Endothelial cell of umbilical vein (primary cell): ENCODE measurements around the gene OXNAD1. TPM values are rescaled to one million over a fixed set of nuclear protein-coding genes. Genes with fewer than 3 reads are reported as not detected.

Experiments used
- BruUV-seq: library from RNA; stranded (reverse); fragments of 400-500 nt; replicated peaks from 2 replicates; lab custom pipeline; 2021; lab: Mats Ljungman, UMichigan
- CTCF ChIA-PET: fragments of 300-600, 350-600 bp; sonication (Branson Sonifier 250); formaldehyde crosslinking; loops from one replicate; lab custom pipeline; 2021; ENCODE audit warnings: antibody characterized with exemption, inconsistent platforms; lab: Charles Lee
- POLR2A ChIA-PET: fragments of 300-600, 350-600 bp; sonication (Branson Sonifier 250); formaldehyde crosslinking; loops from one replicate; lab custom pipeline; 2021; ENCODE audit warnings: antibody characterized with exemption, inconsistent platforms; lab: Charles Lee
- DNase-seq: peaks from one replicate; pipeline ENCODE4 v3.0.0-alpha.2; 2011; ENCODE audit warnings: low read depth, low spot score
- FAIRE-seq: peaks from 2 replicates; lab custom pipeline; 2011; peaks lifted over from hg19 to GRCh38; lab: Jason Lieb, UNC
- H2AFZ ChIP-seq: 2 replicates; pipeline ENCODE4 v1.6.0; 2012; ENCODE audit warnings: low read depth, low read length, control low read depth, inconsistent platforms
- H3K27ac ChIP-seq: 2 replicates; pipeline ENCODE4 v1.5.1; 2011; ENCODE audit warnings: low read depth, mild to moderate bottlenecking, control low read depth, low read length, moderate library complexity; ENCODE audit not compliant: insufficient read depth
- H3K27me3 ChIP-seq, 2 experiments: 2 replicates each; pipeline versions ENCODE4 v1.6.0 to v1.6.1; 2011; ENCODE audit warnings: low read length in 2 of 2, mixed read lengths in 1 of 2; ENCODE audit not compliant: control insufficient read depth in 2 of 2, insufficient read depth in 2 of 2
- H3K36me3 ChIP-seq, 2 experiments: 2 replicates in 1 of 2; 3 replicates in 1 of 2; pipeline ENCODE4 v1.5.1; 2011; ENCODE audit warnings: low read length in 2 of 2, mild to moderate bottlenecking in 1 of 2, moderate library complexity in 1 of 2; ENCODE audit not compliant: control insufficient read depth in 2 of 2, insufficient read depth in 2 of 2; ENCODE audit errors: extremely low read depth in 1 of 2
- H3K4me1 ChIP-seq: 3 replicates; pipeline ENCODE4 v1.5.1; 2011; ENCODE audit warnings: mild to moderate bottlenecking, low read length; ENCODE audit not compliant: control insufficient read depth, insufficient read depth; ENCODE audit errors: extremely low read depth
- H3K4me2 ChIP-seq: 2 replicates; pipeline ENCODE4 v1.6.1; 2011; ENCODE audit warnings: low read length, control low read depth, mixed read lengths; ENCODE audit not compliant: insufficient read depth
- H3K4me3 ChIP-seq, 3 experiments: fragments of 200-600 bp in 1 of 3; sonication (generic), shearing (Covaris generic) in 1 of 3; replicated peaks in 1 of 3; 2 replicates each; pipeline ENCODE4 v1.5.1; 2011 to 2016; ENCODE audit warnings: control low read depth in 3 of 3, low read length in 3 of 3, mild to moderate bottlenecking in 2 of 3, inconsistent platforms in 1 of 3, low read depth in 1 of 3, moderate library complexity in 1 of 3; ENCODE audit not compliant: insufficient read depth in 1 of 3
- H3K79me2 ChIP-seq: 2 replicates; pipeline ENCODE4 v1.6.0; 2012; ENCODE audit warnings: low read length, inconsistent platforms; ENCODE audit not compliant: control insufficient read depth, insufficient read depth
- H3K9ac ChIP-seq: replicated peaks from 2 replicates; pipeline ENCODE3; 2011; ENCODE audit warnings: low read length, control low read depth; ENCODE audit not compliant: insufficient read depth; ENCODE audit errors: extremely low read depth
- H3K9me1 ChIP-seq: replicated peaks from 3 replicates; pipeline ENCODE4 v1.6.0; 2011; ENCODE audit warnings: mild to moderate bottlenecking, low read length; ENCODE audit not compliant: control insufficient read depth, insufficient read depth; ENCODE audit errors: extremely low read depth
- H3K9me3 ChIP-seq: replicated peaks from 2 replicates; pipeline ENCODE4 v1.5.1; 2012; ENCODE audit warnings: low read length, inconsistent platforms; ENCODE audit not compliant: control insufficient read depth, insufficient read depth
- H4K20me1 ChIP-seq: replicated peaks from 2 replicates; pipeline ENCODE3; 2011; ENCODE audit warnings: mild to moderate bottlenecking, low read length; ENCODE audit not compliant: control insufficient read depth, insufficient read depth; ENCODE audit errors: extremely low read depth
- EZH2 ChIP-seq: IDR thresholded peaks from 2 replicates; pipeline ENCODE4 v1.6.1; 2012; ENCODE audit warnings: borderline replicate concordance, low read depth, mild to moderate bottlenecking, moderate library complexity, low read length, inconsistent platforms; ENCODE audit not compliant: severe bottlenecking
- FOS ChIP-seq: IDR thresholded peaks from 2 replicates; pipeline ENCODE4 v1.6.1; 2011; ENCODE audit warnings: mild to moderate bottlenecking, low read length, moderate library complexity, borderline replicate concordance; ENCODE audit not compliant: insufficient read depth
- GATA2 ChIP-seq: IDR thresholded peaks from 2 replicates; pipeline ENCODE4 v1.7.0; 2011; ENCODE audit warnings: low read depth, mild to moderate bottlenecking, moderate library complexity, mixed read lengths, low read length; ENCODE audit not compliant: insufficient read length, insufficient read depth
- JUN ChIP-seq: IDR thresholded peaks from 2 replicates; pipeline ENCODE4 v1.6.1; 2011; ENCODE audit warnings: borderline replicate concordance, low read depth; ENCODE audit not compliant: insufficient read length, insufficient read depth
- MYC ChIP-seq: IDR thresholded peaks from one replicate; pipeline ENCODE4 v1.6.1; 2011; ENCODE audit warnings: mild to moderate bottlenecking, low read depth, low read length
- POLR2A ChIP-seq: IDR thresholded peaks from 2 replicates; pipeline ENCODE4 v1.6.1; 2012; ENCODE audit warnings: low read depth, mild to moderate bottlenecking, control low read depth, low read length
- POLR2AphosphoS5 ChIP-seq: IDR thresholded peaks from 2 replicates; pipeline ENCODE4 v1.6.1; 2012; ENCODE audit warnings: low read depth, mild to moderate bottlenecking, control low read depth, low read length, moderate library complexity; ENCODE audit not compliant: insufficient read depth
- dilution Hi-C: fragments of 300-500 bp; cut with MboI; formaldehyde crosslinking; loops from one replicate; pipeline ENCODE4 v1.15.0; 2019; ENCODE audit warnings: low sequenced_read_pairs; ENCODE audit not compliant: extremely low pct_ligation_motif_present
- intact Hi-C: fragments of 100-400 bp; cut with micrococcal nuclease; formaldehyde crosslinking; loops from one replicate; pipeline ENCODE4 v1.10.0; 2022
- polyA plus RNA-seq, 4 experiments: library from polyadenylated mRNA; depleted of rRNA in 3 of 4; stranded (reverse) in 3 of 4; unstranded in 1 of 4; fragments of >200 nt; gene quantifications; 2 replicates each; pipeline versions ENCODE4 v1.2.1 to v1.2.3, GENCODE V29; 2011 to 2012; ENCODE audit warnings: missing spikeins in 1 of 4
- total RNA-seq: library from RNA; stranded (reverse); gene quantifications from 2 replicates; pipeline ENCODE4 v1.2.3, GENCODE V29; 2021
- TF ChIP-seq, protein P1 (sequence below): IDR thresholded peaks from 2 replicates; pipeline ENCODE4 v1.6.1; 2011; ENCODE audit not compliant: insufficient read depth, insufficient read length
- TF ChIP-seq, protein P2 (sequence below), 2 donors: IDR thresholded peaks; 1 replicate in 1 of 2; 2 replicates in 1 of 2; pipeline ENCODE4 v1.5.1; 2011; ENCODE audit warnings: low read length in 2 of 2, mild to moderate bottlenecking in 2 of 2, moderate library complexity in 2 of 2, control low read depth in 1 of 2, inconsistent platforms in 1 of 2, low read depth in 1 of 2; ENCODE audit not compliant: insufficient read depth in 1 of 2; ENCODE audit errors: extremely low read depth in 1 of 2

OXNAD1 gene
- total and polyA plus RNA-seq, 2 donors (not counting 3 experiments of a cell fraction or from before 2014, with no cell fraction given): 5.5 to 9.7 TPM

DNA sequence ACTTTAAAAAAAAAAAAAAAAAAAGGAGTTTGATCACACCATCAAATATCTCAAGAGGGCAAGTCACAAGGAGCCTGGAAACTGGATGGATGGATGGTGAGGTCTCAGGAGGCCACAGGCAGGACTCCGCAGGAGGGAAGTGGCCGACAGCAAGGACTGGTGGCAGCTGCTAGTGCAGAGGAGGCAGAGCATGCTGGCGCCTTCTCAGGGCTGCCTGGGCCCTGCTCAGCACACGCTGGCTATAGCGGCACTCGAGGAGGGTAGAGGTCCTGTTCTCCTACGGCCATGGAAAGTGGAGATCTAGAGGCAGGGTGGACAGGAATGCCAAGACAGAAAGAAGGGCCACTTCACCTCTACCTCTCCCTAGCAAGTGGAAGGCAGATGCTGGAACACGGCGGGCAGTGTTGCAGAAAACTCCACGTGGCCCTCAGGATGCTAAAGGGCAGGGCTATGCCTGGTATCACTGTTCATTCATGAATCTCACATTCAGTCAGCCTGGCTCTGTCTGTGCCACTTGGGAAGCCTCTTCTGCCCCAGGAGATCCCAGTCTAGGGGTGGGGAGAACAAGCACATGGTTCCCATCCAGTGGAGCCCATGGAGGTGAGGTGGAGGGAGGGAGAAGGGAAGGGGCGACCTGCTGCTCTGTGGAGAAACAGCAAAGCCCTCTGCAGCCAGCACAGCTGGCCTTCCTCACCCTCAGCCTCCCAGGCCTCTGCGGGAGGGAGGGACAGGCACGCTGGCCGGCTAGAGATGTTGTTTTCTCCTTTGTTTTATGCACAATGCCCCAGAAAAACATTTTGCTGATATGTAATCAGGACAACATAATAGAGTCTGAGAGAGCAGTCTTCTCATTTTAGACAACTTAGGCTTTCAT is 71.0 kb downstream of the OXNAD1 start:
- H4K20me1 ChIP-seq: no peaks in the 10 kb centered on the region
- H3K9me3 ChIP-seq: no peaks in the 10 kb centered on the region
- intact Hi-C loops: no loop called here
- no peak overlapping the region for H3K4me2 ChIP-seq
- H3K27me3 ChIP-seq: no peaks in the 10 kb centered on the region
- H2AFZ ChIP-seq: no peak overlapping the region
- FAIRE-seq: no peak
- dilution Hi-C loops: no loop called here
- H3K9ac ChIP-seq: no peak overlapping the region
- H3K4me1 ChIP-seq: no peaks in the 10 kb centered on the region
- no peak for DNase-seq
- H3K9me1 ChIP-seq: no peaks in the 10 kb centered on the region
- ChIA-PET CTCF (interaction anchor here (1.4 kb wide), 1 partner anchor 12 kb away, joined by 3 read pairs; no protein-coding TSS in a partner anchor), POLR2A (no interaction called here)
- TF ChIP-seq, protein P1, sequence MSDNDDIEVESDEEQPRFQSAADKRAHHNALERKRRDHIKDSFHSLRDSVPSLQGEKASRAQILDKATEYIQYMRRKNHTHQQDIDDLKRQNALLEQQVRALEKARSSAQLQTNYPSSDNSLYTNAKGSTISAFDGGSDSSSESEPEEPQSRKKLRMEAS: no peak
- TF ChIP-seq JUN: no peak
- no peak for TF ChIP-seq MYC
- TF ChIP-seq, protein P2, sequence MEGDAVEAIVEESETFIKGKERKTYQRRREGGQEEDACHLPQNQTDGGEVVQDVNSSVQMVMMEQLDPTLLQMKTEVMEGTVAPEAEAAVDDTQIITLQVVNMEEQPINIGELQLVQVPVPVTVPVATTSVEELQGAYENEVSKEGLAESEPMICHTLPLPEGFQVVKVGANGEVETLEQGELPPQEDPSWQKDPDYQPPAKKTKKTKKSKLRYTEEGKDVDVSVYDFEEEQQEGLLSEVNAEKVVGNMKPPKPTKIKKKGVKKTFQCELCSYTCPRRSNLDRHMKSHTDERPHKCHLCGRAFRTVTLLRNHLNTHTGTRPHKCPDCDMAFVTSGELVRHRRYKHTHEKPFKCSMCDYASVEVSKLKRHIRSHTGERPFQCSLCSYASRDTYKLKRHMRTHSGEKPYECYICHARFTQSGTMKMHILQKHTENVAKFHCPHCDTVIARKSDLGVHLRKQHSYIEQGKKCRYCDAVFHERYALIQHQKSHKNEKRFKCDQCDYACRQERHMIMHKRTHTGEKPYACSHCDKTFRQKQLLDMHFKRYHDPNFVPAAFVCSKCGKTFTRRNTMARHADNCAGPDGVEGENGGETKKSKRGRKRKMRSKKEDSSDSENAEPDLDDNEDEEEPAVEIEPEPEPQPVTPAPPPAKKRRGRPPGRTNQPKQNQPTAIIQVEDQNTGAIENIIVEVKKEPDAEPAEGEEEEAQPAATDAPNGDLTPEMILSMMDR (IDR thresholded peaks at IDR 0.05; ENCODE audit: extremely low read depth in 1 of 2, insufficient read depth in 1 of 2, low read depth in 1 of 2, low read length in 2 of 2): no peak
- no peak for TF ChIP-seq POLR2AphosphoS5
- no peak for TF ChIP-seq POLR2A
- no peak for TF ChIP-seq FOS
- no peak for TF ChIP-seq GATA2
- no peak for TF ChIP-seq EZH2
- H3K36me3 ChIP-seq: no peaks in the 10 kb centered on the region
- H3K4me3 ChIP-seq: no peak overlapping the region
- BruUV-seq: no TSS peak
- no peak overlapping the region for H3K27ac ChIP-seq
- no peaks in the 10 kb centered on the region for H3K79me2 ChIP-seq
